ENCODE measurements around the gene PKDCC. TPM values are rescaled to one million over a fixed set of nuclear protein-coding genes. Genes with fewer than 3 reads are reported as not detected.

Gene PKDCC, protein sequence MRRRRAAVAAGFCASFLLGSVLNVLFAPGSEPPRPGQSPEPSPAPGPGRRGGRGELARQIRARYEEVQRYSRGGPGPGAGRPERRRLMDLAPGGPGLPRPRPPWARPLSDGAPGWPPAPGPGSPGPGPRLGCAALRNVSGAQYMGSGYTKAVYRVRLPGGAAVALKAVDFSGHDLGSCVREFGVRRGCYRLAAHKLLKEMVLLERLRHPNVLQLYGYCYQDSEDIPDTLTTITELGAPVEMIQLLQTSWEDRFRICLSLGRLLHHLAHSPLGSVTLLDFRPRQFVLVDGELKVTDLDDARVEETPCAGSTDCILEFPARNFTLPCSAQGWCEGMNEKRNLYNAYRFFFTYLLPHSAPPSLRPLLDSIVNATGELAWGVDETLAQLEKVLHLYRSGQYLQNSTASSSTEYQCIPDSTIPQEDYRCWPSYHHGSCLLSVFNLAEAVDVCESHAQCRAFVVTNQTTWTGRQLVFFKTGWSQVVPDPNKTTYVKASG
- not detected in 2 replicates for total RNA-seq

DNA sequence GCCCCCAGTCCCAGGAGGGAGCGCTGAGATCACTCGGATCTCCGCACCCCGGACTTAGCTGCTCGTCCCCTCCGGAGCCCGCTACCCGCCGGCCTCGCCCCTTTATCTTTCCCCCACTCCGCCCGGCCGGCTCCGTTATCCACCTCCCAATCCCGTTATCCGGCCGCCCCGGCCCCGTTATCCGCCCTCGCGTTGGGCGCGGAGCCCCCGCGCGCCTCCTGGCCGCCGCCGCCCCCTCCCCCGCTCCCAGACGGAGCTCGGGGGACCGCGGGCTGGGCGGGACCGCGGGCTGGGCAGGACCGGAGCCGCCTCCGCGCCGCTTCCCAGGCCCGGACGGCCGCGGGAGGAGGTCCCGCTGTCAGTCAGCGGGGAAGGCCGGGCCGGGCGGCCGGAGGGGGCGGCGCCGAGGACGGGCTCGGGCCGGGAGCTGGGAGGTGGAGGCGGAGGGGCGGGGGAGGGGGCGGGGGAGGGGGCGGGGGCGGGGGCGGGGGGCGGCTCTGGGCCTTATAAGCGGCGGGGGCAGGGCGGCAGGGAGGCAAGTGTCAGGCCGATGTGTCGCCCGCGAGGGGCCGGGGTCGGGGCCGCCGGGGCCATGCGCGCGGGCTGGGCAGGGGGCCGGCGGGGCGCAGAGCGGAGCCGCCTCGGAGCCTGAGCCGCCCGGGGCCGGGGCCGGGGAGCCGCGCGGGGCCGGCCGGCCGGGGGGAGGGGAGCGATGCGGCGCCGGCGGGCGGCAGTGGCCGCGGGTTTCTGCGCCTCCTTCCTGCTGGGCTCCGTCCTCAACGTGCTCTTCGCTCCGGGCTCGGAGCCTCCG, at the start of gene PKDCC:
Gene PKDCC, plus strand, starts transcription at position 534 of the 811 bp plus-strand sequence. Its CDS starts 179 bp downstream, at position 713.

Other genes starting within 250 kb of the PKDCC start
- 17.0 and 18.2 TPM in 2 replicates for gene EML4, start 121.3 kb downstream of the PKDCC start, total RNA-seq

Measured in hair follicular keratinocyte (primary cell).